ENCODE data around the gene GPR35.

DNA sequence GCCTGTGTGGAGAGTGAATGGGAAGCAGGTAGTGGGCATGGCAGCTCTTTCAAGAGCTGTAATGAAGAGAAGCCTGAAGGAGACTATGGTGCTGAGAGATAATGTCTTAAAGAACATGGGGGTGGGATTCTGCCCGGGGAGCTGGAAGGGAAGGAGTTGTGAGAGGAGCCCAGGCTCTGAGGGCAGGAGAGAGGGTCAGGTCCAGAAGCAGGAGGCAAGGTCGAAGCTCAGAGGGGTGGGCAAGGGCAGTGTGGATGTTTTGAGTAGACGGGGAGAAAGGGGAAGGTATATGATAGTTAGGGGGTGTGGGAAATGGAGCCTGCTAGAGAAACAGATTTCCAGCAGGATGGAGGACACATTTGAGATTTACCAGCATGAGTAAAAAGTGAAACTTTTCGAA is 36.6 kb upstream of the GPR35 start:
- TF ChIP-seq, protein P1, sequence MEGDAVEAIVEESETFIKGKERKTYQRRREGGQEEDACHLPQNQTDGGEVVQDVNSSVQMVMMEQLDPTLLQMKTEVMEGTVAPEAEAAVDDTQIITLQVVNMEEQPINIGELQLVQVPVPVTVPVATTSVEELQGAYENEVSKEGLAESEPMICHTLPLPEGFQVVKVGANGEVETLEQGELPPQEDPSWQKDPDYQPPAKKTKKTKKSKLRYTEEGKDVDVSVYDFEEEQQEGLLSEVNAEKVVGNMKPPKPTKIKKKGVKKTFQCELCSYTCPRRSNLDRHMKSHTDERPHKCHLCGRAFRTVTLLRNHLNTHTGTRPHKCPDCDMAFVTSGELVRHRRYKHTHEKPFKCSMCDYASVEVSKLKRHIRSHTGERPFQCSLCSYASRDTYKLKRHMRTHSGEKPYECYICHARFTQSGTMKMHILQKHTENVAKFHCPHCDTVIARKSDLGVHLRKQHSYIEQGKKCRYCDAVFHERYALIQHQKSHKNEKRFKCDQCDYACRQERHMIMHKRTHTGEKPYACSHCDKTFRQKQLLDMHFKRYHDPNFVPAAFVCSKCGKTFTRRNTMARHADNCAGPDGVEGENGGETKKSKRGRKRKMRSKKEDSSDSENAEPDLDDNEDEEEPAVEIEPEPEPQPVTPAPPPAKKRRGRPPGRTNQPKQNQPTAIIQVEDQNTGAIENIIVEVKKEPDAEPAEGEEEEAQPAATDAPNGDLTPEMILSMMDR (IDR thresholded peaks at IDR 0.05; ENCODE audit: low read depth, low read length): no peak
- no peak for TF ChIP-seq EZH2phosphoT487 (IDR thresholded peaks at IDR 0.05; ENCODE audit: low read depth)

Measured in OCI-LY3 (cell line).